ENCODE measurements around the gene OMP.

- TF ChIP-seq CTCF (IDR thresholded peaks at IDR 0.05; ENCODE audit: low read depth, low read length) (no peak), MYC (IDR thresholded peaks at IDR 0.05; ENCODE audit: low read depth, low read length) (no peak), POLR2A (IDR thresholded peaks at IDR 0.05; ENCODE audit: extremely low read depth, insufficient read length) (no peak), MAX (IDR thresholded peaks at IDR 0.05; ENCODE audit: low read depth, low read length) (no peak)
Measured at GRCh38 chr11:77069336-77069968, 33.2 kb upstream of the OMP start.
